CD1c-positive myeloid dendritic cell (primary cell): Measurements from ENCODE around the gene KIAA0232.

Experiments
- DNase-seq: peaks from one replicate; pipeline ENCODE4 v3.0.0-alpha.2; 2016; ENCODE audit errors: extremely low spot score

The KIAA0232 gene

GRCh38 chr4:6916587-6917460 is 134.3 kb downstream of the KIAA0232 start:
- DNase-seq = peak; percentile 48

- peak; percentile 89 for DNase-seq
Observed at GRCh38 chr4:6917461-6918271, 135.1 kb downstream of the KIAA0232 start.

GRCh38 chr4:6918338-6918737 is 135.8 kb downstream of the KIAA0232 start:
- peak; percentile 55 for DNase-seq

GRCh38 chr4:6920171-6920570 is 137.6 kb downstream of the KIAA0232 start:
- no peak for DNase-seq

GRCh38 chr4:6923507-6923906 is 141.0 kb downstream of the KIAA0232 start:
- no peak for DNase-seq

GRCh38 chr4:6924361-6924779 is 141.8 kb downstream of the KIAA0232 start:
- no peak for DNase-seq

GRCh38 chr4:6925357-6925836 is 142.9 kb downstream of the KIAA0232 start:
- peak; percentile 69 for DNase-seq

- peak; percentile 86 for DNase-seq
Observed at GRCh38 chr4:6926081-6926480, 143.6 kb downstream of the KIAA0232 start.

GRCh38 chr4:6926681-6927478 is 144.4 kb downstream of the KIAA0232 start:
- DNase-seq = peak; percentile 70

- DNase-seq = no peak
Observed at GRCh38 chr4:6928081-6928480, 145.6 kb downstream of the KIAA0232 start.

GRCh38 chr4:6929339-6929811 is 146.8 kb downstream of the KIAA0232 start:
- DNase-seq = no peak

- DNase-seq = peak; percentile 63
Observed at GRCh38 chr4:6929812-6930464, 147.4 kb downstream of the KIAA0232 start.

- no peak for DNase-seq
Observed at GRCh38 chr4:6932475-6932874, 149.9 kb downstream of the KIAA0232 start.

GRCh38 chr4:6932918-6933317 is 150.4 kb downstream of the KIAA0232 start:
- DNase-seq = no peak
